GM06990 (cell line): Measurements from ENCODE around the gene ZNF526.

Experiments
- DNase-seq: peaks from one replicate; pipeline ENCODE4 v3.0.0-alpha.2; 2011; ENCODE audit not compliant: insufficient read length; ENCODE audit errors: extremely low read depth
- H3K27me3 ChIP-seq: replicated peaks from 2 replicates; pipeline ENCODE4 v1.6.0; 2011; ENCODE audit warnings: low read length; ENCODE audit not compliant: control insufficient read depth, insufficient read depth
- H3K36me3 ChIP-seq: 2 replicates; pipeline ENCODE4 v1.5.1; 2011; ENCODE audit warnings: low read length; ENCODE audit not compliant: control insufficient read depth, insufficient read depth
- H3K4me3 ChIP-seq: replicated peaks from 2 replicates; pipeline ENCODE4 v1.5.1; 2011; ENCODE audit warnings: low read depth, mild to moderate bottlenecking, control low read depth, low read length
- TF ChIP-seq, protein P1 (sequence below): IDR thresholded peaks from 2 replicates; pipeline ENCODE4 v1.5.1; 2011; ENCODE audit warnings: low read length, control low read depth, mild to moderate bottlenecking, inconsistent platforms; ENCODE audit not compliant: insufficient read depth, poor library complexity, severe bottlenecking

ZNF526 gene

DNA sequence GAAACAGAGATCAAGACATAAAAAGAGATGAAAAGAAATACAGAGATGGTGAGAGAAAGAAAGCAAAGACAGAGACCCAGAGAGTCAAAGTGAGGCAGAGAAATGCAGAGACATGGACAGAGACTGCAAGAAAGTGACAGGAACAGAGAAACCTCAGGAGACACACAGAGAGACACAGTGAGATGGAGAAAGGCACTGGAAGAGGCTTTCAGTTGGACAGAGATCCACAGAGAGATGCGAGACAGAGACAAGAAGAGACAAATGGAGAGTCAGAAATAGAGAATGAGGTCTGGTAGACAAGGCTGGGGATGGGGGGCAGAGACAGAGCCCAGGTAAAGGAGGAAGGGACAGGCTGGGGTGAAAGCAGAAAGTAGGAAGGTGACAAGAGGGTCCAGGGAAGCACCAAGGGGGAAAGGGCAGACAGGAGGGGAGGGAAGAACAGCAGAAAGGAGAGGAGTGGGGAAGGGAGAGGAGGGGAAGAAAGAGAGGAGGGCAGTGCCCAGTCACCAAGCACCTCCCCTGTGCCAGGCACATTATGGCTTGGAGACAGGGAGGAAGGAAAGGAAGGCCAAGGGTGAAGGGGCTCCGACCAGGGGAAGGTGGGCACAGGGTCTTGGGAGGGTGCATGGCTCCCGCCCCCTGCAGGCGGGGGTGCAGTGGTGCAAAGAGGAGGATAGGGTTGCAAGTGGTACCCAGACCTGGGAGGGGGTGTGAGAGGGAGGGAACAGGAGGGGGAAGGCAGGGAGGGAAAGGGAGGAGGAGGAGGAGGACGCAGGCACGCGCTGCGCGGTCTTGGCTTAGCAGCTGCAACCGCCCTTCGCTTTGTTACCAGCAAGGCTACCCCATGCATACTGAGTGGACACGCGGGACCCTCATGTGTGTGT is 41.1 kb upstream of the ZNF526 start:
- Histone ChIP-seq H3K36me3 (no peaks in the 10 kb centered on the region), H3K4me3 (no peak overlapping the region), H3K27me3 (peaks cover 8% of the 10 kb centered on the region)
- no peak for DNase-seq
- TF ChIP-seq, protein P1, sequence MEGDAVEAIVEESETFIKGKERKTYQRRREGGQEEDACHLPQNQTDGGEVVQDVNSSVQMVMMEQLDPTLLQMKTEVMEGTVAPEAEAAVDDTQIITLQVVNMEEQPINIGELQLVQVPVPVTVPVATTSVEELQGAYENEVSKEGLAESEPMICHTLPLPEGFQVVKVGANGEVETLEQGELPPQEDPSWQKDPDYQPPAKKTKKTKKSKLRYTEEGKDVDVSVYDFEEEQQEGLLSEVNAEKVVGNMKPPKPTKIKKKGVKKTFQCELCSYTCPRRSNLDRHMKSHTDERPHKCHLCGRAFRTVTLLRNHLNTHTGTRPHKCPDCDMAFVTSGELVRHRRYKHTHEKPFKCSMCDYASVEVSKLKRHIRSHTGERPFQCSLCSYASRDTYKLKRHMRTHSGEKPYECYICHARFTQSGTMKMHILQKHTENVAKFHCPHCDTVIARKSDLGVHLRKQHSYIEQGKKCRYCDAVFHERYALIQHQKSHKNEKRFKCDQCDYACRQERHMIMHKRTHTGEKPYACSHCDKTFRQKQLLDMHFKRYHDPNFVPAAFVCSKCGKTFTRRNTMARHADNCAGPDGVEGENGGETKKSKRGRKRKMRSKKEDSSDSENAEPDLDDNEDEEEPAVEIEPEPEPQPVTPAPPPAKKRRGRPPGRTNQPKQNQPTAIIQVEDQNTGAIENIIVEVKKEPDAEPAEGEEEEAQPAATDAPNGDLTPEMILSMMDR = peak; percentile 67

DNA sequence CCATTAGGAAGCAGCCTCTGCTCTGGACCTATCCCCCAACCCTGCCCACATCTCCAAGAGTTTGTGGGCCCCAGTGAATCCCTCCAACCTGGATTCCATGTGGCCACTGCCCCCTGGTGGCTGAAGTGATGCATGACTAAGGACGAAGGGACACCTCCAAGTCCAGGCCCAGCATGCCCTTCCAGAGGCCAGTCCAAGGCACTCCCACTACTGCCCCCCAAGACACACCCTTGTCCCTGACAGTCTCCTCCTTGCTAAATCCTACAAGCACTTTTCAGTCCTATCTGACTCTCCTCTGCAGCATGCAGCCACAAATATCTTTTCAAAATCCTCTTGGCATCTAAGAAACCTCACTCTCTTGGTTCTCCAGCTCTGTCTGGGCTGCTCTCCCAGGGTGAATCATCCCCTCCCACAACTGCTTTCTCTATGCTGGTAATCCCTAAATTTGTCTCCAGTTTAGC is 35.7 kb upstream of the ZNF526 start:
- no peaks in the 10 kb centered on the region for H3K36me3 ChIP-seq
- TF ChIP-seq, protein P1 = peak; percentile 86
- DNase-seq = no peak
- no peaks in the 10 kb centered on the region; the same call in none of the 2 replicates for H3K27me3 ChIP-seq
- H3K4me3 ChIP-seq = no peak overlapping the region

DNA sequence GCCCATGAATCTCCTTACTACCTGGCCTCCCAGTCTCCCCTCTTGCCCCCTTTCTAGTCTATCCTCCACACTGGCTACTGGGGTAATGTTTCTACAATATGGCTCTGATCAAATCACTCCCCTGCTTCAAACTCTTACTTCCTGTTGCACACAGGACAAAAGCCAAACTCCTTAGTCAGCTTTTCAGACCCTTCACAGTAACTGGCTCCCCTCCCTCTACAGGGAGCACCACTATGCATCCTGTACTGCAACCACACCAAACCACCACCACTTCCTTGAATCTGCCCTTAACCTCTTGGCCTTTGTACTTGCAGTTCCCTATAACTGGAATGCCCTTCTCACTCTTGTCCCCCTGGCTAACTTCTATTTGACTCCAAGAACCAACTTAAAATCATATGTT is 34.8 kb upstream of the ZNF526 start:
- Histone ChIP-seq H3K27me3 (no peaks in the 10 kb centered on the region; the same call in 1 of the 2 replicates), H3K4me3 (no peak overlapping the region), H3K36me3 (no peaks in the 10 kb centered on the region)
- DNase-seq = no peak
- TF ChIP-seq, protein P1 = no peak

DNA sequence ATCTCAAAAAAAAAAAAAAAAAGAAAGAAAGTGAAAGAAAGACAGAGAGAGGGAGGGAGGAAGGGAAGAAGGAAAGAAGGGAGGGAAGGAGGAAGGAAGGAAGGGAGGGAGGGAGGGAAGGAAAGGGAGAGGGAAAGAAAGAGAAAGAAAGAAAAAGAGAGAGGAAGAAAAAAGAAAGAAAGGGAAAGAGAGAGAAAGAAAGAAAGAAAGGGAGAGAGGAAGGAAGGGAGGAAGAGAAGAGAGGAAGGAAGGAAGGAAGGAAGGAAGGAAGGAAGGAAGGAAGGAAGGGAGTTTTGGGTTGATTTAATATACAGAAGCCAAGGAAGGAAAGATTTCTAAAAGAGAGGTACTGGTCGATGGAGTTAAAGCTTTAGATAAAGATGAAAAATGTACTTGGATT is 31.4 kb upstream of the ZNF526 start:
- TF ChIP-seq, protein P1 = no peak
- DNase-seq = no peak
- H3K36me3 ChIP-seq = no peaks in the 10 kb centered on the region

DNA sequence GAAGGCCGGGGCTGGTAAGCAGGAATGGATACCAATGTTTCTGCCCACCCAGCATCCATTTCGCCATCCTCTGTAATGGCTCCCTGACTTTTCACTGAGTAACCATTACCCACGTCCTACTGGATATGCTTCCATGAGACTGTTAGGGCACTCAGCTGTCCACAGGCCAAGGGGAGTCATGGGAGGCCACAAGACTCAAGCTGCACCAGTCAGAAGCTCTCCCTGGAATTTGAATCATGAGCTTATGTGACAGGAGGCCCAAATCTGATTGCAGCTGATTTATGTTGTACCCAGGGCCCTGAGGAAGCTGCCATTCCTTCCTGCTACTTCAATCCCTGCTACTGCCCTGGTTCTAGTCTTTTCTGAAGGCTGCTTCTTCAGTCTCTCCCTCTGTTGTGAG is 31.0 kb upstream of the ZNF526 start:
- DNase-seq = no peak
- TF ChIP-seq, protein P1 = no peak
- no peak overlapping the region for H3K4me3 ChIP-seq

More for the DNA sequence above, 31.4 kb upstream of the ZNF526 start:
- Histone ChIP-seq H3K27me3 (no peaks in the 10 kb centered on the region), H3K4me3 (no peak overlapping the region)

DNA sequence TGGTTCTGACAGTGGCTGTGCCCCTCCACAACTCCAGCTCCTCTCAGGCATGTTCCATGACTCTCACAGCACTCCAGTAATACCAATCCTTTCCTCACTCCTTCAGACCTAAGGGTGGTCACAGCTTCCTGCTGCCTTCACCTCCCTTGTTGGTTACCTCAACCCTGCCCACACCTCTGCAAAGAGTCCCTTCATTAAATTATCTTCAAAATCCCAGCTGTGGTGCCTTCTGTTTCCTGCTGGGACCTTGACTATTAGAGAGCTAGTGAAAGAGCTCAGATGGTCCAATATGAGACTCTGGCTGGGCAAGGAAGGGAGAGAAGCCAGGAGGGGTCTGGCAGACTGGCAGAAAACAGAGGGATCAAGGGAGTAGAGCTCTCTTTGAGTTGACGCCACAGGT is 28.8 kb upstream of the ZNF526 start:
- Histone ChIP-seq H3K36me3 (peaks cover 2% of the 10 kb centered on the region; the same call in 1 of the 2 replicates), H3K4me3 (no peak overlapping the region), H3K27me3 (no peaks in the 10 kb centered on the region)
- no peak for DNase-seq
- TF ChIP-seq, protein P1 = no peak

More for the DNA sequence above, 31.0 kb upstream of the ZNF526 start:
- H3K36me3 ChIP-seq = no peaks in the 10 kb centered on the region
- no peaks in the 10 kb centered on the region for H3K27me3 ChIP-seq
